GM21576 (cell line): ENCODE measurements around the gene ARHGAP24.
A peak's percentile ranks its signal among the peaks of the same experiment; 100 is the strongest.
"Not testable (repeated sequence)": the region's sequence is repeated elsewhere in the genome, so short reads cannot be mapped to it uniquely, and the experiment has no call there.

ENCODE experiments used
- ATAC-seq: cut with Tn5 transposase; IDR thresholded peaks from one replicate; pipeline ENCODE4 v1.9.1; 2021; ENCODE audit warnings: mild to moderate bottlenecking, moderate library complexity; ENCODE audit not compliant: unreplicated experiment

ARHGAP24 gene

DNA sequence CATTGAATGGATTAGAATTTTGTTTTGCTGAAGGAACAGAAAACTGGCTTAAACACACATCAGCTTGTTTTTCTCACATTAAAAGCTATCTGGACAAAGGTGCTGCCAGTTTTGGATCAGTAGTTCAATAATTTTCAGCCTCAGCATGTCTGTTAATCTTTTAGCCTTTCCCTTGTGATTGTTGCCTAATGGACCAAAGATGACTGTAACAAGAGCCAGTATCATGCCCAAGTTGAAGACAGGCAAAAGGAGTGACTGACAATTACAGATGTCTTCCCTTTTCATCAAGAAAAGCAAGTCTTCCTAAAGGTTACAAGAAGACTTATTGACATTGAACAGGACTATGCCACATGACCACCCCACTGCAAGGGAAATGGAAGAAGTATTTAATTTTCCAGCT lies 465.2 kb downstream of the ARHGAP24 start:
- ATAC-seq: no peak

DNA sequence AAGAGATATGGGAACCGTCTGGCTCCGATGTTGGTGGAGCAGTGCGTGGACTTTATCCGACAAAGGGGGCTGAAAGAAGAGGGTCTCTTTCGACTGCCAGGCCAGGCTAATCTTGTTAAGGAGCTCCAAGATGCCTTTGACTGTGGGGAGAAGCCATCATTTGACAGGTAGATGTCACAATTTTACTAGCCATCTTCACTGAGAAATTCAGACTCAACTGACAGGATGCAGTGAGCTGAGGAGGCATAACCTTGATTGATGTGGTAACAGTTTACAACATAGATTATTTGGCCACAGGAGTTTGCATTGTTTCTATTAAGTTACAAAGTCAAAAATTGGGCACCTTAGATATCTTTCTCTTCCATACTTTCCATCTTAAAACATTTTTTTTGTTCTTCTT lies 467.2 kb downstream of the ARHGAP24 start:
- ATAC-seq: no peak

DNA sequence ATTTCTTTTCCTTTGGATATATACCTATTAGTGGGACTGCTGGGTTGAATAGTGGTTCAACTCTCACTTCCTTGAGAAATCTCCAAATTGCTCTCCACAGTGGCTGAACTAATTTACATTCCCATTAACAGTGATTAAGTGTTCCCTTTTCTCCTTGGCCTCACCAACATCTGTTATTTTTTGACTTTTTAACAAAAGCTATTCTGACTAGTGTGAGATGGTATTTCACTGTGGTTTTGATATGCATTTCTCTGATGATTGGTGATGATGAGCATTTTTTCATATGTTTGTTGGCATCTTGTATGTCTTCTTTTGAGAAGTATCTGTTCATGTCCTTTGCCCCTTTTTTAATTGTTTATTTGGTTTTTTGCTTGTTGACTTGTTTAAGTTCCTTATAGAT lies 471.9 kb downstream of the ARHGAP24 start:
- no peak for ATAC-seq

DNA sequence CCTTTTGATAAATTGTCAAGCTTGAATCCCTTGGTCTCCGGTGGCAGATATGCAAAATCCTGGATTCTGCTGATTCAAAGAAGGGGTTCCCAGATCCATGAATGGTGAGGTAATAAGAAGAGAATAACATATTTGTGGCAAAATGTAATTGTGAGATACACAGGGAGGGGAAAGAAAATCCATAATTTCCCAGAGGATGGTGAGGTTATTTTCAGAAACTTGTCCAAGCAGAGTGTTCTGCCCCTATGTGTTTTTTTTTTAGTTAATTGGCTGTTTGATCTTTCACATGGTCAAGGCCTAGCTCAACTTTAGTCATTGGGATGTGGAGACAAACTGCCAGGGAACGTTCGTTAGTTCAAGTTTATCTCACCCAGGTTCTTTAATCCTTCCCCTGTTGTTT lies 476.1 kb downstream of the ARHGAP24 start:
- ATAC-seq: no peak

DNA sequence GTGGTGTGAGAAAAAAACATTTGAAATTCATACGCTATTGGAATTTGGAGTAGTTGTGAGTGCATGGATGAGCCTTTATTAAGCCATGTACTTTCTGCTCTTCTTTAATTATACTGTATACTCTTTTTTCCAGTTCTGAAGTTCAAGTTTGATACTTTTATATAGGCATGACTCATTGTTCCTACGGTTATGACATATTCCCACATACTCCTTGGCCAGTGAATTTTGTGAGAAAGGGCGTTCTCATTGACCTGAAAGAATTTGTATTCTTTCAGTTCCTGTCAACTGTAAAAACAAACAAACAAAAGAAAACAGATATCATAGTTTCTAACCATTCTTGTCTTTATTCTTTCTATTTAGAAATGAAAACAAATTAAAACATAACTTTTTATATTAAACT lies 477.6 kb downstream of the ARHGAP24 start:
- ATAC-seq: no peak

DNA sequence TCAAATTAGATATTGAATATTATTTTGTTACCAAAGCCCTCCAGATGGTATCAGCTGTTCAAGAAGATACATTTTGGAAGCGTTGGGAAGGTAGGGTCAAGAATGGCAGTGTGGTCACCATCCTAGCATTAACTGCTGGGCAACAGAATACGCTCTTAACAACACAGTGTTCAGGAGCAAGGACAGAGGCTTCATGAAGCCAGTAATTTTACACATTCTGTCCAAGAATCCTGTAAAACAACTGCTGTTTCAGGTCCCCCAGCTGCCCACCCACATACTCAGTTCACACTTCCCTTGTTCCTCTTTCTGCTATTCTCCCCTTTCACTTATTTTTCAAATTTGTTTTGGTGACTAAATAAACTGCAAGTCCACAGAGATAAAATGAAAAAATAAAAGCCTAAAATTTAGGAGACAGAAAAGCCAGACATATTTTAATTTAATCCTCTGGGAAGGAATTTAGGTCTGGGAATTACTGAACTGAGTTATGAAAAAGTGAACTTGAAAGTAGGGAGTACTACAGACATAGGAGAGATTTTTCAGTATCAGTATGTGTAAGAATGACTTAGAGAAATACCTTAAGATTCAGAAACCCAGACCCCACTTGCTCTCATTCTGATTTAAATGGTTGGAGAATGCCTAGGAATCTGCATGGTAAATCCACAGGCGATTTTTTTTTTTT lies 478.2 kb downstream of the ARHGAP24 start:
- no peak for ATAC-seq

DNA sequence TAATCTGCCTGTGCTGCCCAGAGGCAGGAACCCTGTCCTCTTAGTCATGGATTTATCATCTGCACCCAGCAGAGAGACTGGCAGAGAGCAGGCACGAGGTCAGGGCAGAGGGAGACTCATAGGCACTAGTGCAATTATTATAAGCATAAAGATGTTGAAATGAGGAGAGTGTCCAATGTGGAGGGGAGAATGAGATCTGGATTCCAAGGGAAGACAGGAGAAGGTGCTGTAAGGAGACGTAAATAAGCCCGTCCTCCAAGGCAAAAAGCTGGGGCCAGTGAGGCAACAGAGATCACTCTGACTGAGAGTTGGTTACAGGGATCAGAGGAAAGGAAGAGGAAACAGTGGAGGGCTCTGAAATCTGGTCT lies 478.7 kb downstream of the ARHGAP24 start:
- ATAC-seq: no peak

DNA sequence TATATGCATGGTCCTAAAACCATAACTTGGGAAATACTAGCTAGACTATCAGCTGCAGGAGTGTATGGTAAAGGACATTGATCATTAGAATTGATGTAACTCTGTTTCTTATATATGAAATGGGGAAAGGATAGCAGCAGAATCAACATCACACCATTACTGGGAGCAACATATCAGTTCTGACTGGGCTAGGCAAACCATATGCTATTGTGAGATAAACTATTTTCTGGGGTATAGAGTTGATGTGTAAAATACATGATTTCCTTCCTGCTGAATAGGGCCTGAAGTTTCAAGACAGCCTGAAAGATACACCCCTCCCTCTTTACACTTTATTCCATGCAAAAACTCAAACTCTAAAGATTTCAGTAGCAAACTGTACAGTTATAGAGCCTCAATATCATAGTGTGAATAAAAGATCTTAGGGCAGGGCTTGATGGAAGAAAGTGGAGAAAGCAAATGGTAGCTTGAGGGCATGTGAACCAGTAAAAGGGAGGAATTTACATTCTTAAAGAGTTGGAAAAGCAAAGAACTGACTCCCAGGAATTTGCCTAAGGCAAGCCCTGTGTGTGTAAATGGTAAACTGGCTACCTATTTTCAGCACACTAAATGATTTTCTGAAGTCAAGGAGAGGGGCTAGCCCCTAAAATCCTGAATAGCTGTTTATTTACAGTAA lies 480.8 kb downstream of the ARHGAP24 start:
- no peak for ATAC-seq

DNA sequence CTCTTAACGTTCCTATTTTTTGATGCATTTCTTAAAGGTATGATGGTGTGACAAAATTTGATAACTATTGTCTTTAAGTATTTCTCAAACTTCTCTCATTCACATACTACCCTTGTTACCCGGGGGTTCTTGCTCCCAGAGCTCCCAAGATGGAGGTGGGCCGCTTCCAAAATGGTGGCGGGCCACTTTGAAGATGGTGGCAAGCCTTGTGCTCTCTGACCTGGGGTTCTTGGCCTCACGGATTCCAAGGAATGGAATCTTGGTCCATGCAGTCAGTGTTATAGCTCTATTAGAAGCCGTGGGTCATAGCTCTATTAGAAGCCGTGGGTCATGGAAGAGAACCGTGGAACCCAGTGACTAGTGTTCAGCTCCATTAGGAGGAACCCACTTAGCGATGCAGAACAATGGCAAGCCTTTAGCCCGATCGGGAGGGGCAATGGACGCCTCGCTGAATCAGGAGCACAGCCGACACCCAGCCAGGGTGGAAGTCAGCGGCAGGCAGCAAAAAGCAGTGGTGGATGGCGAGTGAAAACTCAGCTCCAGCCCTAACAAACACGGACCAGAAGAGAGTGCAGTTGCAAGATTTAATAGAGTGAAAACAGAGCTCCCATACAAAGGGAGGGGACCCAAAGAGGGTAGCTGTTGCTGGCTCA lies 481.5 kb downstream of the ARHGAP24 start:
- no peak for ATAC-seq

DNA sequence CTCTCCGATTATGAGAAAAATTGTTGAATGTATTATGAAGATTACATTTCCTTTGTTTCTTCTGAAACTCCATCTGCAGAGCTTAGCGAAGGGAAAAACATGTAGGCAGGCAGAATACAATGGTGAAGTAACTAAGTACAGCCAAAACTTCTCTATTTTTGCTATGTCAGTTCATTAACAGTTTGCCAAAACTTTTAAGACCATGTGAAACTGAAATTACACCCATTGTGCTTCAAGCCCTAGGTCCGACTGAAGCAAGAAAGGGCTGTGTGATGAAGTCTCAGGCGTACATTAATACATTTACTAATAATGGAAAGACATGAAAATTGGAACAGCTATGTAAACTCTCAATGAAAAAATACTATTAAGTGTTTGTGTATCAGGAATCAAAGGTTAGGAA lies 486.9 kb downstream of the ARHGAP24 start:
- ATAC-seq: no peak

DNA sequence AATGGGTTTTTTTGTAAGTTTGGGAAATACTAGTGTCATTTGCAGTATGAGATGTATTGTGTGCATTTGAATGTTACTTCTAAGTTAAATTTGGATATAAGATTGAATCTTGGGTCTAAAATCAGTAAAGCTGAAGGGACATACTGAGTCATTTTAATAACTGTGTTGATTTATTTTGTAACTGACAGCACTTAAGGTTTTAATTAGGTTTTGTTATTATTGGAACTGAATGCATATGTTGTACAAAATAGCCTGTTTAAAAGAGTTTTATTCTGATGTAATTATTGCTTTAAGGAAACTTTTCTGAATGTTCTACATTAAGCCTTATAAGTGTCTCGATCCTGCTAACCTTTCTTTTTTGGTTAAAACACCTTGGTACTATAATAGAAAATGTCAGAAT lies 488.3 kb downstream of the ARHGAP24 start:
- ATAC-seq: no peak

DNA sequence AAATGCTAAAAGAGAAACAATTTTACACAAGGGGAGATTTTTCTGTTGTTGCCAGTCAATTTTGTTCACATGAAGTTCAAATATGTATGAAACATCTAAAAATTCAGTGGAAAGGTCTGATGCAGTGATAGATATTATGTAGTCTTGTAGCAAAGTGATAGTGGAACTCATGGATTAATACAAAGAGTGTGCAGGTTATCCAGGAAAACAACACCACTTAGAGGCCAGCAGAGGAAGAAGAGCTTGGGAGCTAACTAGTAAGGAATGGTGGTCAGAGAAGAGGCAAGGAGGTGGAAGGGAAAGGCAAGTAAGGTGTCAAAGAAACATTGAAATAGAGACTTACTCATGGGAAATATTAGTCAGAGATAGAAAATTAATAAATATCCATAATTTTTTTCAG lies 489.3 kb downstream of the ARHGAP24 start:
- no peak for ATAC-seq

DNA sequence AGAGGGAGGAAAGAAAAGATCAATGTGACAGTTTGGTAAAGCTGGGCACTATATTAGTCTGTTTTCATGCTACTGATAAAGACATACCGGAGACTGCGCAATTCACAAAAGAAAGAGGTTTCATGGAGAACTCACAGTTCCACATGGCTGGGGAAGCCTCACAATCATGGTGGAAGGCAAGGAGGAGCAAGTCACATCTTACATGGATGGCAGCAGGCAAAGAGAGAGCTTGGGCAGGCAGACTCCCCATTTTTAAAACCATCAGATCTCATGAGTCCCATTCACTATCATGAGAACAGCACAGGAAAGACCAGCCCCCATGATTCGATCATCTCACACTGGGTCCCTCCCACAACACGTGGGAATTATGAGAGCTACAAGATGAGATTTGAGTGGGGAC lies 490.1 kb downstream of the ARHGAP24 start:
- ATAC-seq: not testable (repeated sequence)

DNA sequence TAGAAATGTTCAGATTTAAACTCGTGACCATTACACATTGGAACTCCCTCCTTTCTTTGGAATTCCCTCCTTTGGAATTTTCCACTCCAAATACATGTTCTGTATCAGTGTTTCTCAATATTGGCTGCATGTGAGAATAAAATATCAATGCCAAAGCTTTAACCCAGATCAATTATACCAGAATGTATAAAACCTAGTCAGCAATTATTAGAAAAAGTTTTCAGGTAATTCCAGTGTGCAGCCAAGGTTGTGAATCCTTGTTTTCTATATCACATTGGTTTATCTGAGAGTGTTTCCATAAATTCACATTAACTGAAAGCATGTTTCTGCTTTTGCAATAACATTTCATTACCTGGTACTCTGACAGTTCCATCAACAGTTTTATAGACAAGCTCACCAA lies 490.6 kb downstream of the ARHGAP24 start:
- ATAC-seq: no peak

DNA sequence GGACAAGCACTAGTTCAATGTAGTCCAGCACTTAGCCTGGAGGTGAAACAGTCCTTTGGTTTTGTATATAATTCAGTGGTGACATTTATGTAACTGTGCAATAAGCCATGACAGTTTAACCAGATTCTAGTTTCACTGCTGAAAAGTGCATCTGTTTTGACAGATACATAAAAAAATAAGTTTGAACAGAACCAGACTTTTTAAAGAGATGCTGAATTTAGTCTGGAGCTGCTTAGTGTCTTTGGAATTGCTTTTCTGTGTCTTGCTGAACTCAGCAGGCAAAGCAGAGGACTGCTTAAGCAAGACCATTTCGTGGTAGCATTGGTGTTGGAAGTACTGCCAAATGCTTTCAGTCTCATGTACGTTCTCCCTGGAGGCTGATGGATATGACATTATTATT lies 491.4 kb downstream of the ARHGAP24 start:
- no peak for ATAC-seq

DNA sequence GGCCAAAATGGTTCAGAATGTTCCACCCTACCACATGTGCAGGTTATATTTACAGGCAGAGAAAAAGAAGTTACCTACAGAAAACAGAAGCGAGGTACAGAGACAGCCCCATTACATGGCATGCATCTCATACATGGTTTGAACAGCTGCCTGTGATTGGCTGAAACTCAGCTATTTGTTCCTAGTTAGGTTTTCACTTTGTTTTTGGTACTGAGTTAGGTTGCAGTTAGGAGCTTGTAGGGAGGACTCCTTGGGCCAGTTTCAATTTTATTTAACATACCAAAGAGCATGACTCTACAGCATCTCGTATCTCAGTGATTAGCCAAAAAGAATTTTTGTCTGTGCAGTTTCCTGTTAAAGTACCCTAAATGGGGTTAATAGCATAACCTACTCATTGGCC lies 492.9 kb downstream of the ARHGAP24 start:
- ATAC-seq: no peak

DNA sequence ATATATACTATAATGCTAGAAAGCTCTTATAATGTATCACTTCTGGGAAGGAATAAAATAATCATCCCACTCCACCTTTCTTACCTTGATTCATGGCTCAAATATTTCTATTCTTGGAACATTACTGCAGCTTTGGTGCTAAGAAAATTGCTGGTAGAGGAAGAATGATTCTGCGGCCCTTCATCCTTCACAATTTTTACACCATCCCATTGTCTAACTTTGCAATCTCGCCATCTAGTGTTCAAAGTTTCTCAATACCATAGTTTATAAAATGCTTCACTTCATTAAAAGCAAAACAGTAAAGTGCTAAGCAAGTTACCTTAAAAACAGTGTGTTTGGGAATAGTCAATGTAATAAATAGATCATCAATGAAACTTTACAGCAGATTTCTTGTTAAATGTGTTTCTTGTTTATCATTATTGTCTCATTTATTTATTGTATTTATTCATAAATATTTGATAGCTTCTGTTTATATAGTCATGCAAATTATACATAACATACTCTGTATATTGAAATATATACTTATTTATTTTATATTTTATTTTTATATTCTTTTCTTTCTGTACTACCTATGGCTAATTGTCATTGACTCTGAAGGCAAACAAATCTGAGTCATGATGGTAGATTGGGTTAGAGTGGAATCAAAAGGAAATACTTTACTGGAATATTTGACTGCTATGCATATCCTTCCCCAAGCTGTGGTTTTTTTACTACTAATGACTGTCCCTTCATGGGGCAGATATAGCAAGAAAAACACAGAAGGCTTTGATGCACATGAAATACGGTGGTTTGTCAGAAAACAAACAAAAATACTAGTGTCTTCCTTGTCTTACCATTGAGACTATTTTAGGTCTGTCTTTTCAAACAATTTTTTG lies 494.2 kb downstream of the ARHGAP24 start:
- no peak for ATAC-seq

DNA sequence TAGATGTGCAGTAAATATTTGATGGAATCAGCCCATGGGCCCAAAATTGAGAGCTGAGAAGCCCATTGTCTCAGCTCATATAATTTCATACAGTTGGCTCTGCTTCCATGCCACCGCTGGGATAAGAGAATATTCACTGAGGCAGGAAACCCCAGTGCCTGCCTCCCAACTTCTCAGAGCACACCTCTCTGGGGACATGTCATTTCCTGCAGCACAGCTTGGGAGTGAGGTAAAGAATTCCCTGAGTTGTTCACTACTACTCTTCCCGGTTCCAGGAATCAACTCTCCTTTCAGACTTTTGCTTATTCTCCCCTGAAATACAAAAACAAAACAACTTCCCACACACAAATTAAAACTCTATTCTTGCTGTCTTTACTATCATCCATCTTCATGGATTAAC lies 495.6 kb downstream of the ARHGAP24 start:
- ATAC-seq: no peak

DNA sequence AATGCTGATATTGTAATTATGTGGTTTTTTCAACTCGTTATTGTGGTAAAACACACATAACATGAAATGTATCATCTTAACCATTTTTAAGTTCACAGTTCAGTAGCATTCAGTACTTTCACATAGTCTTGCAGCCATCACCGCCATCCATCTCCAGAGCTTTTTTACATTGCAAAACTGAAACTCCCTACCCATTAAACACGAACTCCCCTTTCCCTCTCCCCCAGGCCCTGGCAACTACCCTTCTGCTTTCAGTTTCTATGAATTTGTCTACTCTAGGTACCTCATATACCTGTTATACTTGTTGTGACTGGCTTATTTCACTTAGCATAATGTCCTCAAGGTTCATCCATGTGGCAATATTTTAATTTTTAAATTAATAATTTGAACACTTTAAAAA lies 504.3 kb downstream of the ARHGAP24 start:
- ATAC-seq: peak; percentile 94

DNA sequence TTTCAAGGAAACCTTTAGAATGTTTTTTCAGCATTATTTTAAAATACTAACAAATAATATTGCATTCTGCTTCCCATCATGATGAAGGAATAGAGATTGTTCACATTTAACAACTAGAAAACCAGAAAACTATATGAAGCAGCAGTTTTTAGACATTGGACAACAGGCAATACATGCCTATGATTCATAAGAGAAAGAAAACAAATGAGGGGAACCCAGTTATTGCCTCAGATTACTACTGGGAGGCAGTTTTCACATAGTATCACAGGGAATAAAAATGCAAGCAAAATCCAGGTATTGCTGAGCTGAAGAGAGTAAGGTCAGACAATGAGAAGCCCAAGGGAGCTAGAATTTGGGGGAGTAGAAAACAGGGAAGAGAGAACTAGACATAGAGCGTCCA lies 511.3 kb downstream of the ARHGAP24 start:
- no peak for ATAC-seq

DNA sequence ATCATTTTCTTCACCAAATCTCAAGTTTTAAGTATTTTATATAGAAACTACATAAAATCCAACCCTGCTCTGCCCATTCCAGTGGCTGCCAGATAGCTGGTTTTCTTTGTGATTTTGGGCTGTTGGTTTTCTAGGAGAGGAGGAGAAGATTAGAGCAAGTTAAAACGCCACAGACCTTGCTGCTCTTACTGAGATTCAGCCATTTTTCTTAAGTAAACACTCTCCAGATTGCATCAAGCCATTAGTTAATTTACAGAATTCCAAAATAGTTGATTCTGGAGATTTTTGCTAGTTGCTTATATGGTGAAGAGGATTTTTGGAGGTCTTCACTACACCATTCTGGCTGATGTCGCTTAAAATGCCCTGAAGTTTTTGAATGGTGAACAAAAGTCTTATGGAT lies 518.7 kb downstream of the ARHGAP24 start:
- ATAC-seq: no peak
